Gastrocnemius medialis (tissue), 4 donors: ENCODE data around the gene PRRC2B.

Experiments
- CTCF ChIP-seq, 5 experiments: fragments of 450-650 bp in 3 of 5; fragments of 200-600 bp in 2 of 5; sonication (generic) in 2 of 5; IDR thresholded peaks in 4 of 5; conservative IDR thresholded peaks in 1 of 5; 1 replicate in 4 of 5; 2 replicates in 1 of 5; pipeline ENCODE4 v1.5.1; 2016 to 2019; ENCODE audit warnings: antibody characterized with exemption in 5 of 5, mild to moderate bottlenecking in 3 of 5, moderate library complexity in 3 of 5
- POLR2A ChIP-seq, 2 donors: fragments of 450-650 bp; IDR thresholded peaks; one replicate each; pipeline ENCODE4 v1.6.1; 2017; ENCODE audit warnings: antibody characterized with exemption in 2 of 2, mild to moderate bottlenecking in 2 of 2, moderate library complexity in 2 of 2

DNA sequence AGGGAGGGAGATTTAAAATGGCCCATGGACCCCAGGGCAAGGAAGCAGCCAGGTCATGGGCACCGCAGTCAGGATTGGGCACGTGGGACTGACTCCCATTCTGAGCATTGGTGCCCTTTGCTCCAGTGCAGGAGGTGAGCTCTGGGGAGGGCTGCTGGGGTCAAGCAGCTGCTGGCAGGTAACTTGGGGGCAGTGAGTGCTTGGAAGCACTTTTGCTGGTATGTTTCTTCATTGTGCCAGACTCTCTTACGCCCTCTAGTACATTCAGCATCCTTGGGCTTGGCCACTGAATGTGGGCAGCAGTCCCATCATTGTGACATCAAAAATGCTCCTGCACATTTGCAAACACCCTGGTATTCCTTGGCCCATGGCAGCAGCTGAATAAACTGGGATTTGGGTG is 32.7 kb downstream of the PRRC2B start:
- no peak for TF ChIP-seq CTCF (IDR thresholded peaks at IDR 0.05 in 4 of 5, conservative IDR thresholded peaks at IDR 0.05 in 1 of 5)
- no peak for TF ChIP-seq POLR2A (IDR thresholded peaks at IDR 0.05)
